Measurements from ENCODE around the gene RPTOR.
A peak's percentile ranks its signal among the peaks of the same experiment; 100 is the strongest.

The RPTOR gene

GRCh38 chr17:80668375-80669148 is 123.9 kb downstream of the RPTOR start:
- DNase-seq (ENCODE audit: low spot score): no peak

GRCh38 chr17:80671039-80671824 is 126.6 kb downstream of the RPTOR start:
- no peak for DNase-seq (ENCODE audit: low spot score)

- DNase-seq (ENCODE audit: low spot score): no peak
Measured at GRCh38 chr17:80671825-80672110, 127.1 kb downstream of the RPTOR start.

- DNase-seq (ENCODE audit: low spot score): peak; percentile 44
Measured at GRCh38 chr17:80673152-80673920, 128.7 kb downstream of the RPTOR start.

- DNase-seq (ENCODE audit: low spot score): no peak
Measured at GRCh38 chr17:80675438-80676095, 130.9 kb downstream of the RPTOR start.

- DNase-seq (ENCODE audit: low spot score): no peak
Measured at GRCh38 chr17:80676096-80676466, 131.4 kb downstream of the RPTOR start.

- DNase-seq (ENCODE audit: low spot score): no peak
Measured at GRCh38 chr17:80676564-80676963, 131.9 kb downstream of the RPTOR start.

GRCh38 chr17:80677214-80677756 is 132.6 kb downstream of the RPTOR start:
- DNase-seq (ENCODE audit: low spot score): no peak

GRCh38 chr17:80679816-80680215 is 135.2 kb downstream of the RPTOR start:
- no peak for DNase-seq (ENCODE audit: low spot score)

GRCh38 chr17:80681215-80681614 is 136.6 kb downstream of the RPTOR start:
- DNase-seq (ENCODE audit: low spot score): no peak

GRCh38 chr17:80682372-80682771 is 137.7 kb downstream of the RPTOR start:
- no peak for DNase-seq (ENCODE audit: low spot score)

- no peak for DNase-seq (ENCODE audit: low spot score)
Measured at GRCh38 chr17:80683625-80684104, 139.0 kb downstream of the RPTOR start.

GRCh38 chr17:80687839-80688238 is 143.2 kb downstream of the RPTOR start:
- DNase-seq (ENCODE audit: low spot score): no peak

GRCh38 chr17:80689129-80689619 is 144.5 kb downstream of the RPTOR start:
- no peak for DNase-seq (ENCODE audit: low spot score)

GRCh38 chr17:80691784-80692183 is 147.1 kb downstream of the RPTOR start:
- DNase-seq (ENCODE audit: low spot score): no peak

GRCh38 chr17:80692931-80693467 is 148.4 kb downstream of the RPTOR start:
- DNase-seq (ENCODE audit: low spot score): no peak

- no peak for DNase-seq (ENCODE audit: low spot score)
Measured at GRCh38 chr17:80693511-80693910, 148.9 kb downstream of the RPTOR start.

- DNase-seq (ENCODE audit: low spot score): no peak
Measured at GRCh38 chr17:80694085-80694991, 149.7 kb downstream of the RPTOR start.

- DNase-seq (ENCODE audit: low spot score): no peak
Measured at GRCh38 chr17:80694992-80695912, 150.6 kb downstream of the RPTOR start.
